K562 (cell line): ENCODE measurements around the gene PAPOLB.

Experiments used
- ELF1 ChIP-seq: fragments of 200-800 bp; sonication (Bioruptor generic); IDR thresholded peaks from 2 replicates; pipeline ENCODE4 v1.6.1; 2016; ENCODE audit warnings: missing genetic modification characterization, missing compliant biosample characterization
- EP300 ChIP-seq: IDR thresholded peaks from 2 replicates; pipeline ENCODE4 v1.6.1; 2012; ENCODE audit warnings: low read length, improper control_type of control experiment
- ZNF124 ChIP-seq: sonication (generic); formaldehyde crosslinking; IDR thresholded peaks from 2 replicates; pipeline ENCODE4 v1.8.1; 2022; ENCODE audit warnings: missing genetic modification reagents
- TF ChIP-seq, protein P1 (sequence below): fragments of 200-600 bp; sonication (generic); IDR thresholded peaks from one replicate; pipeline ENCODE4 v1.6.1; 2012; ENCODE audit warnings: mild to moderate bottlenecking, low read depth, low read length, inconsistent platforms

DNA sequence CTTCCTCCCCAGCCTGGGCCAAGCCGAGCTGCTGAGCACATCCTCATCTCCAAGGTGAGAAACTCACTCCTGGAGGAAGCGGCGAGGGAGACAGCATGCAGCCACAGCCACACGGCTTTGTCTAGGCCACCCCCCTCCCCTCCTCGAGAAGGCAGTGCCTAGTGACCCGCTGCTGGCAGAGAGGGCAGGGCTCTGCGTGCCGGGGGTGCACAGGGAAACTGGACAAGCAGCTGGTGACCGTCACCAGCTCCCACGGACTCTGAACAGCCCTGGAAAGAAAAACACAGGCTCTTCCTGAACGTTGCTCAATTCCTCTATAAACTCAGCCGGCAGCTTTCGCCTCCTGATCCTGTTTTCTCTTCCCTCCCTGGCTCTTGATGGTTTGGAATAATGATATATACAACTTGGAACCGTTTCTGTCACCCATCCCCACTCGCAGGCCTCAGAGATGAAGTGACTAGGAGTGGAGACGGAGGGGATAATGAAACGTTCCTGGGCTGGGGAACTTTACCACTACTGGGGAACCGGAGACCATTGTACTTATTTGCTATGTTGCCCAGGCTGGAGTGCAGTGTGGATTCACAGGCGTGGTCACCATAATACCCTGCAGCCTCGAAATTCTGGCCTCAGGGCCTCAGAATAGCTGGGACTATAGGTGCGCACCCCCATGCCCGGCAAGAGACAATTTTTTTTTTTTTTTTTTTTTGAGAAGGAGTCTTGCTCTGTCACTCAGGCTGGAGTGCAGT is 19.3 kb downstream of the PAPOLB start:
- TF ChIP-seq EP300 (no peak), ELF1 (tag) (no peak), ZNF124 (CRISPR knock-in tag) (no peak)
- TF ChIP-seq, protein P1, sequence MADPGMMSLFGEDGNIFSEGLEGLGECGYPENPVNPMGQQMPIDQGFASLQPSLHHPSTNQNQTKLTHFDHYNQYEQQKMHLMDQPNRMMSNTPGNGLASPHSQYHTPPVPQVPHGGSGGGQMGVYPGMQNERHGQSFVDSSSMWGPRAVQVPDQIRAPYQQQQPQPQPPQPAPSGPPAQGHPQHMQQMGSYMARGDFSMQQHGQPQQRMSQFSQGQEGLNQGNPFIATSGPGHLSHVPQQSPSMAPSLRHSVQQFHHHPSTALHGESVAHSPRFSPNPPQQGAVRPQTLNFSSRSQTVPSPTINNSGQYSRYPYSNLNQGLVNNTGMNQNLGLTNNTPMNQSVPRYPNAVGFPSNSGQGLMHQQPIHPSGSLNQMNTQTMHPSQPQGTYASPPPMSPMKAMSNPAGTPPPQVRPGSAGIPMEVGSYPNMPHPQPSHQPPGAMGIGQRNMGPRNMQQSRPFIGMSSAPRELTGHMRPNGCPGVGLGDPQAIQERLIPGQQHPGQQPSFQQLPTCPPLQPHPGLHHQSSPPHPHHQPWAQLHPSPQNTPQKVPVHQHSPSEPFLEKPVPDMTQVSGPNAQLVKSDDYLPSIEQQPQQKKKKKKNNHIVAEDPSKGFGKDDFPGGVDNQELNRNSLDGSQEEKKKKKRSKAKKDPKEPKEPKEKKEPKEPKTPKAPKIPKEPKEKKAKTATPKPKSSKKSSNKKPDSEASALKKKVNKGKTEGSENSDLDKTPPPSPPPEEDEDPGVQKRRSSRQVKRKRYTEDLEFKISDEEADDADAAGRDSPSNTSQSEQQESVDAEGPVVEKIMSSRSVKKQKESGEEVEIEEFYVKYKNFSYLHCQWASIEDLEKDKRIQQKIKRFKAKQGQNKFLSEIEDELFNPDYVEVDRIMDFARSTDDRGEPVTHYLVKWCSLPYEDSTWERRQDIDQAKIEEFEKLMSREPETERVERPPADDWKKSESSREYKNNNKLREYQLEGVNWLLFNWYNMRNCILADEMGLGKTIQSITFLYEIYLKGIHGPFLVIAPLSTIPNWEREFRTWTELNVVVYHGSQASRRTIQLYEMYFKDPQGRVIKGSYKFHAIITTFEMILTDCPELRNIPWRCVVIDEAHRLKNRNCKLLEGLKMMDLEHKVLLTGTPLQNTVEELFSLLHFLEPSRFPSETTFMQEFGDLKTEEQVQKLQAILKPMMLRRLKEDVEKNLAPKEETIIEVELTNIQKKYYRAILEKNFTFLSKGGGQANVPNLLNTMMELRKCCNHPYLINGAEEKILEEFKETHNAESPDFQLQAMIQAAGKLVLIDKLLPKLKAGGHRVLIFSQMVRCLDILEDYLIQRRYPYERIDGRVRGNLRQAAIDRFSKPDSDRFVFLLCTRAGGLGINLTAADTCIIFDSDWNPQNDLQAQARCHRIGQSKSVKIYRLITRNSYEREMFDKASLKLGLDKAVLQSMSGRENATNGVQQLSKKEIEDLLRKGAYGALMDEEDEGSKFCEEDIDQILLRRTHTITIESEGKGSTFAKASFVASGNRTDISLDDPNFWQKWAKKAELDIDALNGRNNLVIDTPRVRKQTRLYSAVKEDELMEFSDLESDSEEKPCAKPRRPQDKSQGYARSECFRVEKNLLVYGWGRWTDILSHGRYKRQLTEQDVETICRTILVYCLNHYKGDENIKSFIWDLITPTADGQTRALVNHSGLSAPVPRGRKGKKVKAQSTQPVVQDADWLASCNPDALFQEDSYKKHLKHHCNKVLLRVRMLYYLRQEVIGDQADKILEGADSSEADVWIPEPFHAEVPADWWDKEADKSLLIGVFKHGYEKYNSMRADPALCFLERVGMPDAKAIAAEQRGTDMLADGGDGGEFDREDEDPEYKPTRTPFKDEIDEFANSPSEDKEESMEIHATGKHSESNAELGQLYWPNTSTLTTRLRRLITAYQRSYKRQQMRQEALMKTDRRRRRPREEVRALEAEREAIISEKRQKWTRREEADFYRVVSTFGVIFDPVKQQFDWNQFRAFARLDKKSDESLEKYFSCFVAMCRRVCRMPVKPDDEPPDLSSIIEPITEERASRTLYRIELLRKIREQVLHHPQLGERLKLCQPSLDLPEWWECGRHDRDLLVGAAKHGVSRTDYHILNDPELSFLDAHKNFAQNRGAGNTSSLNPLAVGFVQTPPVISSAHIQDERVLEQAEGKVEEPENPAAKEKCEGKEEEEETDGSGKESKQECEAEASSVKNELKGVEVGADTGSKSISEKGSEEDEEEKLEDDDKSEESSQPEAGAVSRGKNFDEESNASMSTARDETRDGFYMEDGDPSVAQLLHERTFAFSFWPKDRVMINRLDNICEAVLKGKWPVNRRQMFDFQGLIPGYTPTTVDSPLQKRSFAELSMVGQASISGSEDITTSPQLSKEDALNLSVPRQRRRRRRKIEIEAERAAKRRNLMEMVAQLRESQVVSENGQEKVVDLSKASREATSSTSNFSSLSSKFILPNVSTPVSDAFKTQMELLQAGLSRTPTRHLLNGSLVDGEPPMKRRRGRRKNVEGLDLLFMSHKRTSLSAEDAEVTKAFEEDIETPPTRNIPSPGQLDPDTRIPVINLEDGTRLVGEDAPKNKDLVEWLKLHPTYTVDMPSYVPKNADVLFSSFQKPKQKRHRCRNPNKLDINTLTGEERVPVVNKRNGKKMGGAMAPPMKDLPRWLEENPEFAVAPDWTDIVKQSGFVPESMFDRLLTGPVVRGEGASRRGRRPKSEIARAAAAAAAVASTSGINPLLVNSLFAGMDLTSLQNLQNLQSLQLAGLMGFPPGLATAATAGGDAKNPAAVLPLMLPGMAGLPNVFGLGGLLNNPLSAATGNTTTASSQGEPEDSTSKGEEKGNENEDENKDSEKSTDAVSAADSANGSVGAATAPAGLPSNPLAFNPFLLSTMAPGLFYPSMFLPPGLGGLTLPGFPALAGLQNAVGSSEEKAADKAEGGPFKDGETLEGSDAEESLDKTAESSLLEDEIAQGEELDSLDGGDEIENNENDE = no peak
